Stimulated activated CD4-positive, alpha-beta T cell treated with anti-CD3 and anti-CD28 coated beads, Interleukin-15, amount 100 ng/mL, for 24 hours (primary cell): Measurements from ENCODE around the gene FCN3.

Source experiments
- DNase-seq: peaks from one replicate; pipeline ENCODE4 v3.0.0-alpha.2; 2020

The FCN3 gene

DNA sequence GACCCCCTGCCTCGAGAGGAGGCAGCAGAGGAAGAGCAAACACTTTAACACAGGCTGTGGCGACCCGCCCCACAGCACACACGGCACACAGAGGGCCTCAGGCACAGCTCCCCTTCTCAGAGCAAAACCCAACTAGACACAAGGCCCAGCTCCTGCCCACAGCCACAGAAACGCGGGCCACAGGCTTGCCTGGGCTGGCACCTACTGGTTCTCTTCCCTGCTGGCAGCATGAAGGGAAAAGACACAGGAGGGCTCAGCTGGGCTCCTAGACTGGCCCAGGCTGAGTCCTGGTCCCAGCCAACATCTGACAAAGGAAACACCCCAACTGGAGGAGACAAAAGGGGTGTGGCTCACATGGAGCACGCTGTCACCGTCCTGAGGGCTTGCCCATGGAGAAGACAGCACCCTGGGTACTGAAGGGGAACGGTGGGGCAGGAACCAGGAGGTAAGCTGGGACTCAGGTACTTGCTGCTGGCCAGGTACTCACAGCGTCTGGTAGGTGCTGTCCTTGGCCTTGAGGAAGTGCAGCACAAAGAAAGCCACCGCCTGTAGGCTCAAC lies 5.0 kb upstream of the FCN3 start:
- no peak for DNase-seq

DNA sequence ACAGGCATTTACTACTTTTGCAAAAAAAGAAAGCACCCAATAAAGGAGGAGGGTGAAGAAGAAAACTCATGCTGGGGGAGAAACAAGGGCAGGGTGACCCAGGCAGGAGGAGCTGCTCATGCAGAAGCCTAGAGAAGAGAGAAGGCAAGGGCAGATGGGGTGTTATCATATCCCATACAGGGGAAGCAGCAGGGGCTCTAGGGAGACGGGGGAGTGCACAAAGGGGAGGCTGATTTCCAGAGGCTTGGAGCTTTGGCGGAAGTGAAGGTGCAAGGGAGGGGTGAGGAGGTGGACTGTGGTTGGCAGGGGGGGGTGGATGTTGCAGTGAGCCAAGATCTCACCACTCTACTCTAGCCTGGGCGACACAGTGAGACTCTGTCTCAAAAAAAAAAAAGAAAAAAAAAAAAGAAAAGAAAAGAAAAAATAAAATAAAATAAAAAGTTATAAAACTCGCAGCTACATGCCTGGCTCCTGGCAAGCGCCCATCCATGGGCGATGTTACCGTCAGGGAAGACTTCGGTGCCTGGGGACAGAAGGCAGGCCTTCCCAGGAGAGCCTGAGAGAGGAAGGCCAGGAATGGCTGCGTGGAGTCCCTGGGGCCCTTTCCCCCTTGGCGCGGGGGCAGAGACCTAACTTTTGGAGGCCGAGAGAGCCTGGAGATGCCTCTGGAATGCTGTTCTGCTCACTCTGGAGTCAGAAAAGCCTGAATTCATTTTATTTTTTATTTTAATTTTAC lies 3.3 kb upstream of the FCN3 start:
- no peak for DNase-seq

DNA sequence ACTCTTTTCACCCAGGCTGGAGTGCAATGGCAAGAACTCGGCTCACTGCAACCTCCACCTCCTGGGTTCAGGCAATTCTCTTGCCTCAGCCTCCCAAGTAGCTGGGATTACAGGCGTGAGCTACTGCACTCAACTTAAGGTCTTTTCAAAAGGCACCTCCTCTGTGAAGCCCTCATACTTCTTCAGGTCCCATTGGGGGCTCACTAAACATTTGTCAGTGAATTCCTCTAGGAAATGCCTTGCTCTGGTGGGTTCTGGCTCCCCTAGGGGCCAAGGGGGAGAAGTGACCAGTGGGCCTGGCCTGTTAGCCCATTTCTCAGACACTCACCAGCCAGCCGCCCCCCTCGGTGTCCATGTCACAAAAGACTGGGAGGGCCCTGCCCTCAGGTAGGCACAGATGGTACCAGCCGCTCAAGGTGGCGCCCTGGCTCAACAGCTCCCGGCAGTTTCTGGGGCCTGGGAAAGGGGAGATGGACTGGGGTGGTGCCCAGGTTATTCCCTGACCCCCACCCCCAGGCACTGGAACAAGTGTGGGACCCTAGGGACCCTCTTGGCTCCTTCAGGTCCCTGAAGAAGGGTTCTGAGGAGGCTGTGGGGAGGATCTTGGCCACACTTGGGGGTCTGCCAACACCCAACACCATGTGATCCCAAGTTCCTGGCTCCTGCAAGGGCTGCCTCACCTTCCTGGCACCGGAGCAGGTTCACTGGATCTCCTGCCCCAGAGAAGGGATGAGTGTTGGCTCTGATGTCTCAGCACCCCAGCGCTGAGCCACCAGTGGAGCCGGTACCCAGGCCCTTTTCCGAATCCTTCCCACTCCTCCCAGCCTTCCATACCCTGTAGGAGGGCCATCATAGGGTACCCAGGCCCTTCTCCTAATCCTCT lies 1.6 kb downstream of the FCN3 start:
- DNase-seq: no peak

DNA sequence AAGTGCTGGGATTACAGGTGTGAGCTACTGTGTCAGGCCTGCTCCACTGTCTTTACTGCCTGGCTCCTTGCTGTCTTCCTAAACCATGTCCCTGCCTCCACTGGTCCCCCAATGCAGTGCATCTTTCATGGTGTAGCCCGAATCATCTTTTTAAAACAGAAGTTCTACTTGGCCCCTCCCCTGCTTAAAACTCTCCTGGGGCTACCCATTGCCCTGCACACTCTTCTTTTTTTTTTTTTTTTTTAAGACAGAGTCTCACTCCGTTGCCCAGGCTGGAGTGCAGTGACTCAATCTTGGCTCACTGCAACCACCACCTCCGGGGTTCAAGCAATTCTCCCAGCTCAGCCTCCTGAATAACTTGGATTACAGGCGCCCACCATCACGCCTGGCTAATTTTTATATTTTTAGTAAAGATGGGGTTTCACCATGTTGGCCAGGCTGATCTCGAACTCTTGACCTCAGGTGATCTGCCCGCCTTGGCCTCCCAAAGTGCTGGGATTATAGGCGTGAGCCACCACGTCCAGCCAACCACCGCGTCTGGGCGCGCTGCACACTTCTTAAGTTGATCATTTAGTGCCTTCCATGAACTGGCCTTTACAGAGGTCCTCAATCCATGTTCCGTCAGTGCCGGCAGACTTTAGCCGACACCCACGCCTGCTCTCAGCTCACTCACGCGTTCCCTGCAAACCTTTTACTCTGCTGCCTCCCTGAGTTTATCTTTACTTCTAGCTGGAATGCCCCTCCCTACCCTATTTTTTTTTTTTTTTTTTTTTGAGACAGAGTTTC lies 2.4 kb downstream of the FCN3 start:
- DNase-seq: no peak

DNA sequence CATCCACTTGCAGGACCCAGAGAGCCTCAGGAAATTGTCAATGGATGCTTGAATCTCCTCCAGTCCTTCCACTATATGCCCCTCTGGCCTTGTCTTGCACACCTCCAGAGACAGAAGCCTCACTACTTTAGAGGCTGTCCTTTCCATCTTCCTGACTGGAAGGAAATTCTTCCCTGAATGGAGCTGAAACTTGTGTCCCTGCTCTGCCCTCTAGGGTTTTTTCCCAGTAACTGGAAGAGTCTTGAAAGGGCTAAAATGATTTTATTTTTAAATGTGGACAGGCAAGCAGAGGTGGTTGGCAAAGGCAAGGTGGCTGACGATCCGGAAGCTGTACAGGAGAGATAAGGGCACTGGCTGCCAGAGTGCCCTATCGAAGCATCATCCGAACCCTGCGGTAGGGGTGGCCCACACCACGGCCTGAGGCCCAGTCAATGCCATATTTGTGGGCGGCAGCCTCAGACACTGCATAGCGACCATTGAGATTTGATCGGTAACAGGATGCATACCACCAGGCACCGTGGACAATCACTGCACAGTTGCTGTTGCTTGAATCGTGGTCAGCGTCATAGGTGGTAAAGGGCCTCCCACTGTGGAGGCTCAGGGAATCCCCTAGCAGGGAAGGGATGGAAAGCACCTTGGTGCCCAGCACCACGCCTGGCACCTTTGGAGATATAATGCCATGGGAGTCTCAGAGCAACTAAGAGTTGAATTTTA lies 5.6 kb downstream of the FCN3 start:
- no peak for DNase-seq

DNA sequence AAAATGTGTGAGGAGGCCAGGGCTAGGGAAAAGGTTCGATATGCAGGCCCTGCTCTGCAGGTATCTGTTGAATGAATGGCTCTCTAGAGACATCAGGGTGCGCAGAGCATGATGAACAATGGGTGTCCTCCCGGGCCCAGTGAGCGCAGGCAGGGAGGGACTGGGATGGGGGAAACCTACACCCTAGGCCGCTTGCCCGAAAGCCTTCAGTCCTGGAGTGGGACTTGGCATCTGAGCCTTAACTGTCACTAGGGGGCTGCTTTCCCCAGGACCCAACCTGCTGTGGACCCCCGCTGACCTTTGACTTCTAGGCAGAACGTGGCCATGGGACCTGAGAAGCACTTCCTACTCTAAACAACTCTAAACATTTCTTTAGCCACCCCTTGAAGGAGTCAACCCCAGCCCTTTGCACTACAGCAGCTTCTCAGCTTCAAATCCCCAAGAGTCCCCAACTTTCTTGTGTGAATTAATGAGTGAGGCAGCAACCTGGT lies 7.4 kb downstream of the FCN3 start:
- DNase-seq: no peak

DNA sequence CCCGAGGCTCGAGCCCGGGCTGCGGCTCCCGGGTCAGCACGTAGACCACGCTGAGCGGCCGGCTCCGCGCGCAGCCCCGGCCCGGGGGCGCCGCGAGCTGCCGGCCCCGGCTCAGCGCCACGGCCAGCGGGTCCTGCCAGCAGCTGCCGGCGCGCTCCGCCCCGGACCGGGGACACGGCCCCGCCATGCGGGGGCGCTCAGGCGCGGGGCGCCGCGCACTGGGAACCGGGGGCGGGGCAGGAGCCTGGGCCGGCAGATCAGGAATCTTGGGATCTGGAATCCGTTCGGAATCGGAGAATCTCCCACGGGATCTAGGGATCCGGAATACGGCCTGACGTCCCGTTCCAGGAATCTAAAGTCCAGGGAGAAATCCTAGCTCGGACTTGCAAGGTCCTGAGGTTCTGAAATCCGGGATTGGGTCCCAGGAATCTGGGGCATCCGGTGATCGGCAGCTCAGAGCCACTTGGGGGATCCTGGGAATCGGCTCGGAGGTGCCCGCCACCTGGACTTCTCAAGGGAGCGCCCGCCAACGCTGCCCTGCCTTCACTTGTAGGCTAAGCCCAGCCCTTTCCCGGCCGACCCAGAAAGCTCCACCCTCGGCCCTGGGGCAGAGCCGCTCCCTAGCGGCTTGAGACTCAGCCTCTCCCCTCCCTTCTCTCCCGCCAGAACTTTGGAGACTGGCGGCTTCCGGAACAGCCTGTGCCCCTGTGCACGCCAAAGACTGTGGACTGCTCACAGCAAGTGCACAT lies 8.0 kb downstream of the FCN3 start, which contains the start of gene MAP3K6:
TSS of gene MAP3K6 (minus strand) at position 551 of the 749 bp plus-strand sequence. CDS start at position 187, 364 bp downstream.
- DNase-seq: peak; percentile 81

DNA sequence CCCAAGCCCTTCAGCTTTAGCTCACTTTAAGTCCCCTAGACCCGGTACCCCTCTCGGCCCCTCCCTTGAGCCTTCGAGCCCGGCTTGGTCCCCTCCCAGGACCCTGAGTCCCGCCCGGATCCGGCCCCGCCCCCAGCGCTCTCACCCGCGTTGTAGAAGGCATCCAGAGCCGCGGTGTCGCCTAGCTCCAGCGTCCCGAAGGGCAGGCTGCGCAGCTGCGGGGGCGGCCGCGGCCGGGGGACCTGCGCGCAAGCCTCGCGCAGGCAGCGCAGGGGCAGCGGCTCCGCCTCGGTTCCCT lies 8.6 kb downstream of the FCN3 start:
- peak; percentile 92 for DNase-seq

DNA sequence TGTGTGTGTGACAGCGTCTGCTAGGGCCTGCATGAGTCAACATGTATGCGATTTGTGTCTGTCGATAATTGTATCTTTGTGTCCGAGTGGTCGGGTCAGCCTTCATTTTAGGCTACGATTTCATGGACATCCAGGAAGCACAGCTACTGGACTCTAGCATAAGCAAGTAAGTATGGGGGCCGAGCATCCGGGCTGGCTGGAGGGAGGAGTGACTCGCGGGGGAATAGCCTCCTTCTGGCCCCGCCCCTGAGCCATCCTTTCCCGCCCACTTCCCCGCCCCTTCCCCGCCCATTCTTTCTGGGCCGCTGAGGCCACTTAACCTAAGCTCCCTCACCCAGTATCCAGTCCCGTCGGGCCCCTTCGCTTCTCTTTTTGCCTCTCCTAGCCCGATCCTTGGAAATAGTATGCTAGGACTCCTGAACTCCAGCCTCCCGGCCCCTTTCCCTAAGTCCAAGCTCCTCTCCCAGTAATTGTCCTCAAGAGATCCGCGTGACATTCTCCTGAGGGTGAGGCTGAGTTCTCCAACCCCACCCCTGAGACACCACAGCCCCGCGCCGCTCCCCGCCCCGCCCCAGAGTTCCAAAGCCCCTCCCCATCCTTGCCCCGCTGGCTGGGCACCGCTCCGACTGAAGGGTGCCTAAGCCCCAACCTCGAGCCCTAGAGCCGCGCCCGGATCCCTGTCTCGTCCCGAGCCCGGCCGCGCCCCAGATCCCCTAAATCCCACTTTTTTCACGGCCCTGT lies 9.1 kb downstream of the FCN3 start:
- DNase-seq: peak; percentile 84

DNA sequence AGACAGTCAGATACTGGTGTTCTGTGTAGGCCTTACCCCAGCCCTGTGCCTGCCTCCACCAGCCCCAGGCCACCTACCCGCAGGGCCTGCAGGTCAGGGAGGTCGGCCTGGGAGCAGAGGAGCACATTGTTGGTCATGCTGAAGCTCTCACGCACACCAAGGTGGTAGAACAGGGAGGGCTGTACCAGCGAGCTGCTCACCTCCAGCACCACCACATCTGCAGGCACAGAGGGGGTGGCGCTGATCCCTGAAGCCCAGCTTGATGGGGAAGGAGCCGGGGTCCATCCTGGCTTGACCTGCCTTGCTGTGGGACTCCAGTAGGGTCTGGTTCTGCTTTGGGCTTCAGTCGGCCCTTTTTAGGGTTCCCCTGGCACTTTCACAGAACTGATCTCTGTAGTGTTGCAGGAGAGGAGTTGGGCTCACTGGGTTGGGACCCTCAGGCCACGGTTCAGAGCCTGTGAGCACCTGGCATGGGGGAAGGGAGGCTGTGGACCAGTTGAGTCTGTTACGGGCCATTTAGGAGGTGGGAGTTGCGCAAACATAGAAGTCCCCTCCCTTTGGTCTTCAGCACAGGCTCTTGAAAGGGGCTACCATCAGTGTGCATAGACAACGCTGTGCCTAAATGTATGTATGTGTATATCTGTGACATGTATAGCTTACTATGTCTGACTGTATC lies 9.8 kb downstream of the FCN3 start:
- no peak for DNase-seq

DNA sequence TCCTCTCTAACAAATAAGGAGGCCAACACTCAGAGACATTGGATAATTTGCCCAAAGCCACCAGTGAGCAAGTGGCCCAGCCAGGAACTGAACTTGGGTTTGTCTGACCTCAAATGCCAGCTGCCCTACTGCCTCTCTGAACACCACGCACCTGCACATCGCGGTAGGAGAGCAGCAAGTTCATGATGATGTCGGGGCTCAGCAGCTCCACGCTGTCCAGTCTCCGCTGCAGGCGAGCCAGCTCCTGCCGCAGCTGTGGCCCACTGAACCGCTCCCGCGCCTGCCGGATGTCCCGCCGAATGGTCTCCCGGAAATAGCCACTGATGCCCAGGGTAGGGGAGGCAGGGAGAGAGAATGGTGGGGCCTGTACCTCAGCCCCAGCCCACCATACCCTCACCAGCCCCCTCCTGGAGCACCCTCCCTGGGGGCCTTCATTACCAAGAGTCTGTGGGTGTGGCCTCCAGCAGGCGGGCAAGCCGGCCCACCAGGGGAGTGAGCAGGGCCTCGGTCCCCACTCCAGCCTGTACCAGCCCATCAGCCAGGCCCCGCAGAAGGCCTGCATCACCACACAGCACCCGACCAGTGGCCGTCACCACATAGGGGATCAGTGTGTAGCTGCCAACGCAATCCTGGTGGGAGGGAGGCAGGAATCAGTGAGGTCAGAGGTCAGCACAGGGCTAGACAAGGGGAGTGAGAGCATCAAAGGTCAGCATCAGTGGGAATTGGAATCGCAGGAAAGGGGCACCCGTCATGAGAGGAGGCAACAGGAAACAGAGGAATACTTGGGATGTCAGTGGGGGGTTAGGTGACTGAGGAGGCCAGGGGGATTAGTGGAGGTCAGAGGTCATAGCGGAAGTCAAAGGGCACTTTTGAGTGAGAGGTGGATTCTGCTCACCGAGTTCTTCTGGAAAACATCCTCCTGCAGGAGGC lies 10.6 kb downstream of the FCN3 start:
- no peak for DNase-seq

DNA sequence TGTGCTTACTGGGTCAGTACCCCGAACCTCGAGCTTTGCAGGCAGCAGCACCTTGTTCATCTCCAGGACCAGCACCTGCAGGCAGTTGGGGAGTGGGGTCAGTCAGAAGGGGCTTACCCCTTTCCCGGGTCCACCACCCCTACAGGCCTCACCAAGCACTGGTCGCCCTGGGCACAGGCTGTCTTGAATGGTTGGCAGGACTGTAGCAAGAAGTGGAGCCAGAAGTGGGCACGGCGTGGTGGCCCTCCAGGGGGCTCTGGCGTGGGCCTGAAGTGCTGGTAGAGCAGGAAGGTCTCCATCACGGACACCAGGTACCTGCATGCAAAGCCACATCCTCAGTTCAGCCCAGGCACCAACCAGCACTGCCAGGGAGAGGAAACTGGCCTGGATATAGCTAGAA lies 13.1 kb downstream of the FCN3 start:
- DNase-seq: no peak

DNA sequence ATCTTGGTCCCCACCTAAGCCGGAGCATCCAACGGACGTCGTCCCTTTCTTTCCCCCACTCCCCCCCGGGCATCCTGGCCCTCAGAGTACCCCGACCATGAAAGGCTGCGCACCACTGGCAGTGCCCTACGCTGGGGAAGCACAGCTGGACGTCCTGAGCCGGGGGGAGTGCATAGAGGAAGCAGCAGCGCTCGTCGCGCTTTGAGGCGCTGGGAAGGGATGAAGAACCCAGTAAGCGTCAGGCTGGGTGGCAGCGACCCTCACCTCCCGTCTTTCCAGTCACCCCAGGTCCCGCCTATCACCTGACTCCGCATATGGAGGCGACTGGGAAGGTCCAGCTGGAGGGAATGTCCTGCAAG lies 13.6 kb downstream of the FCN3 start:
- DNase-seq: no peak

DNA sequence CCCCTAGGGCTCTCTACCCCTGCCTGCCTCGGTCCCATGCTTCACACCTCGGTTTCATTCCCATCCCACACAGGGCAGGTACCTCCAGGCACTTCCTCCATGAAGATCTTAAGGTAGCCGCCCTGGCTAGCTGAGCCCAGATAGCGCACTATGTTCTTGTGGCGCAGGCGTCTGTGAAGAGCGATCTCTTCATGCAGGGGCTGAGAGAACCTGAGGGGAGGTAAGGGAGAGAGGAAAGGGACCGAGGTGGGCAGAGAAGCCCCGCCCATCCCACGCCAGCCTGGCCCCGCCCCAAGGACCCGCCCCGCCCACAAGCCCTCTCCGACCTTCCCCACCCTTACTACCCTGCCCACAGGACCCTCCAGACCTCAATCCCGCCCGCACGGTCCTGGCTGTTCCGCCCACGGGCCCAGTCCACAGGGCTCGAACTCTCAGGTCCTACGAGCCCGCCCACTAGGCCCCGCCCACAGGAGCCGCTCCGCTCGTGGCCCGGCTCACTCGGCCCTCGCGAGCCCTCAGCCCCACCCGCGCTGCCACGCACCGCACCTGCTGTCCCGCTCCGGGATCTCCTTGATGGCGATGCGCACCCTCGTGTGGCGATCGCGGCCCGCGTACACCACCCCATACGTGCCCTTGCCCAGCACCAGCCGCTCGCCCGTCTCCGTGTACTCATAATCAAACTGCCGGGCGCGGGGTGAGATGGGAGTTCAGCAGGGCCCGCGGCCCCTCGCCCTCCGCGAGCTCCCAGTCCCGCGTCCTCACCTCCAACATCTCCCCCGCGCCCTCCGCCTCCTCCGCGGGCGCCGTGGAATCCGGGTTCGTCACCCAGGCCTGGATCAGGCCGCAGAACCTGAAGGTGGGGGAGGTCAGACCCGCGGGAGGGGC lies 14.2 kb downstream of the FCN3 start:
- DNase-seq: peak; percentile 63

DNA sequence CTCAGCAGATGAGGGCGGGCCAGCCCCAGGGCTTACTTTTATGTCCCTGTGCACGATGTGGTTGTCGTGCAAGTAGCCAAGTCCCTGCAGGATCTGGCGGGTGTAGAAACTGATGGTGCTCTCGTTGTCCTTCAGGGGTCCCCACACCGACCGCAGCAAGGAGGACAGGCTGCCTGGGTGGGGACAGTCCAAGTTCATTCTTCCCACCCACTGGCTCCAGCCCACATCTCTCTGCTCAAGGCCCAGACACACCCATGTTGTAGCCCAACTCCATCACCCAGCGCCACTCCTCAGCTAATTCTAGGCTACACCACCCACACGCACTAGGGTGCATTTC lies 14.8 kb downstream of the FCN3 start:
- no peak for DNase-seq

DNA sequence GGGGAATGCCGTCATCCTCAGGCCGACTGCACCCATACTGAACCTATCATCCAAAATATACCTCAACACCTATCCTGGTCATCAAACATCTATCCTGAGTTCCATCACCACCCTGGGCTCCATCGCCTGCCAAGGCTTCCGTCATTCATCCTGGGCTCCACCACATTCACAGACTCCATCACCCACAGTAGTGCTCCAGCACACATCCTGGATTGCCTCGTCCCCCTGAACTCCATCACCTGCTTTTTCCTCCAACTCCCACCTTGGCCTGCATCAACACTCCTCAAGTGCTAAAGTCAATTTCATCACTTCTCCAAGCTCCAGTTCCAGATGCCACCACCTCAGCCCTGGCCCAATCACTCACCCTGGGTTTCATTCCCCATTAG lies 15.7 kb downstream of the FCN3 start:
- no peak for DNase-seq

DNA sequence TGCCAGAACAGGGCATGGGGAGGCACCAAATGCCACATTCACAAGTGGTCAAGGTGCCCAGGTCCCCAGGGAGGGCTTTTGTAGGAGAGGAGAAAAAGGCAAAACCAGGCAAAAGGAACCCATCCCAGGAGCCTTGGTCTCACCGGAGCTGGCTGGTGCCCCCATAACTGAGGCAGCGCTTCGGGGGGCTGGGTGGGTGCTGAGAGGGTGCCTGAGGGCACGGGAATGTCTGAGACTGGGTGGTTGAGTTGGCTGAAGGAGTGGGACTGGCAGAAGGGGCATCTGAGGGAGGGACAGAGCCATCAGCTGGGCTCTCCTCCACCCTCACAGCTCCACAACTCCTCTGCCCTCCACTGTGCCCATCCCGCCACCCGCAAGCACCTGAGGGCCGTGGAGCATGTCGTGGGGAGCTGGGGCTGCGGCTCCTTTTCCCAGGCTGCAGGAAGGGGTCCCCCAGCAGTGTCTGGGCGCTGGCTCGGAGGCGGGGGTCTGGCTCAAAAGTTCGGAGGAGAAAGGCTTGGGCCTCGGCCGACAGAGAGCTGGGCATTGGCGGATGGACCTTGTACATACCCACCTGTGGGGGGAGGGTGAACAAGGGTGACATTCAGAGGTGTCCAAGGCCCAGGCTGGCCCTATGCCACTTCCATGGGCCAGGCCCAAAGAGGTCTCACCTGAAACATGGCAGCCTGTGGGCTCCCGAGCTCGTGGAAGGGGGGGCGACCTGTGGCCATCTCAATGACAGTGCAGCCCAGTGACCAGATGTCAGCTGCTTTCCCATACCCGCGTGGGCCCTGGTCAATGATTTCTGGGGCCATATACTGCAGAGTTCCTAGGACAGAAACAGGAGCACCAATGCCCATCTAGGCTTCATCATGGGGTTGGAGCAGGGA lies 16.3 kb downstream of the FCN3 start:
- DNase-seq: no peak
